Measurements from ENCODE around the gene ITGA2. TPM values are rescaled to one million over a fixed set of nuclear protein-coding genes. Genes with fewer than 3 reads are reported as not detected.
"Not testable (repeated sequence)": the region's sequence is repeated elsewhere in the genome, so short reads cannot be mapped to it uniquely, and the experiment has no call there.

Gene ITGA2
- total RNA-seq, 2 experiments from 2014 or later, result 17.6 to 37.0 TPM

DNA sequence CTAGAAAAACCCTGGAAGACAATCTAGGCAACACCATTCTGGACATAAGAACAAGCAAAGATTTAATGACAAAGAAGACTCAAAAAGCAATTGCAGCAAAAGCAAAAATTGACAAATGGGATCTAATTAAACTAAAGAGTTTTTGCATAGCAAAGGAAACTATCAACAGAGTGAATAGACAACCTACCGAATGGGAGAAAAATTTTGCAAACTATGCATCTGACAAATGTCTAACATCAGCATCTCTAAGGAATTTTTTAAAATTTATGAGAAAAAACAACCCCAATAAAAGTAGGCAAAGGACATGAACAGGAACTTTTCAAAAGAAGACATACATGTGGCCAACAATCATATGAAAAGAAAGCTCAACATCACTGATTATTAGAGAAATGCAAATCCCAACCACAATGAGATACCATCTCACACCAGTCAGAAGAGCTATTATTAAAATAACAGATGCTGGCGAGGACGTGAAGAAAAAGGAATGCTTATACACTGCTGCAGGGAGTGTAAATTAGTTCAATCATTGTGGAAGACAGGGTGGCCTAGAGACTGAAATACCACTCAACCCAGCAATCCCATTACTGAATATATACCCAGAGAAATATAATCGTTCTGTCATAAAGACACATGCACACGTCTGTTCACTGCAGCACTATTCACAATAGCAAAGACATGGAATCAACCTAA lies 116.6 kb downstream of the ITGA2 start:
- no peak for DNase-seq
- H3K36me3 Mint-ChIP-seq, result peaks cover 39% of the 10 kb centered on the region
- no peak overlapping the region for H3K4me3 Mint-ChIP-seq
- CTCF ChIA-PET, result interaction anchor here (1.0 to 4.2 kb wide), 4 partner anchors 8 to 157 kb away, joined by 3 to 25 read pairs (median 4); no protein-coding TSS in a partner anchor
- peaks cover 46% of the 10 kb centered on the region for H3K4me1 Mint-ChIP-seq
- H3K27me3 Mint-ChIP-seq, result no peaks in the 10 kb centered on the region
- H3K9me3 Mint-ChIP-seq (ENCODE audit: low read depth), result no peaks in the 10 kb centered on the region
- no peak overlapping the region for H3K27ac Mint-ChIP-seq
- no peak for ATAC-seq

DNA sequence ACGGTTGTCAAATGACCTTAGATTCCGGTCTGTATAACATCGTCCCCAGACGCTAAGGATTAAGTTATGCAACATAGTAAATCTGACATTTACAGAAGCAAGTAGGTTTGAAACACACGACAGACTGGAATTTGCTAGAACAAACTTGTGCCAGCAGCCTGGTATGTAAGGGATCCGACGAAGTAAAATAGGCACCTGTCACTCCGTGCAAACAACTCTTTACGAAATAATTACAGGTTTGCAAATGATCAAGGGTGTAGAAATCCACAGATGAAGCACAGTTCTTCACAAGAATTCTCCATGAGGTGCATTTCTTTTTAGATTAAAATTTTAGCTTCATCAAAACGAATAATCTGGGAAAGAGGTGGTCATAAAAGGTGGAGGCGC lies 119.9 kb downstream of the ITGA2 start:
- Mint-ChIP-seq H3K9me3 (ENCODE audit: low read depth) (no peaks in the 10 kb centered on the region), H3K27me3 (no peaks in the 10 kb centered on the region), H3K36me3 (peaks cover 33% of the 10 kb centered on the region), H3K4me3 (peak overlapping the region; percentile 91), H3K27ac (peak overlapping the region; percentile 89), H3K4me1 (peaks cover 48% of the 10 kb centered on the region)
- DNase-seq (no peak), ATAC-seq (peak; percentile 2)
- CTCF ChIA-PET, result interaction anchor here (0.9 to 2.2 kb wide), 10 partner anchors 9 to 165 kb away, joined by 3 to 9 read pairs (median 5); no protein-coding TSS in a partner anchor

DNA sequence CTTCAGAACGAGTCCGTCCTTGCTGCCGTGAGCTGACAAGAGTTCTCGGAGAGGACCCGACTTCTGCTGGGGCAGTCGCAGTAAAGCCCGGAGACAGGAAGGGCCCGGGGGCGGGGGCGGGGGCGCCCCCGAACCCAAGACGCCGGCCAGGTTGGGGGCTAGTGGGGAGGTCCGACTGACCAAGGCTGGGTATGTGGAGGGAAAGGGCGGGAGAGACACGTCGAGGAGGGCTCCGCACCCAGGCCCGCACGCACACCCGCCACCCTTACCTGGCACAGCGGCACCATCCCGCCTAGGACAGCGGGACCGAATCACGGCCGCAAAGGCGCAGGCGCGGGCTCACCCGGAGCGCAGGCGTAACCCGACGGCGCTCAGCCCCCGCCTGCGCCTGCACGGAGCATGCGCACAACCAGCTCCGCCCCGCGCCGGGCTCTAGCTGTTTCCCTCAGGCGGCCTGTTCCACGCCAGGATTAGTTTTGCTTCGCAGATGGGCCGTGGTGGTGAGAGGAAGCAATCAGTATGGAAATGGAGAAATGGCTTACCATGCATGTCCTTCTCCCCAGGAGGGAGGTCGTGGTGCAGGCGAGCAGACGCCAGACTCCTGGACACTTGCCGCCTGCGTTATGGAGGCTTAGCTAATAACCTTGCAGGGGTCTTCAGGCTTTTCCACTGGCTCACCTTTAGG lies 120.4 kb downstream of the ITGA2 start, which contains the start of gene MOCS2:
Gene MOCS2 (minus strand): TSS at position 315 of the 685 bp plus-strand sequence. CDS start 2,583 bp downstream, outside the sequence.
- Mint-ChIP-seq H3K4me1 (peaks cover 48% of the 10 kb centered on the region), H3K4me3 (peak within 1 kb of the TSS; percentile 91)

DNA sequence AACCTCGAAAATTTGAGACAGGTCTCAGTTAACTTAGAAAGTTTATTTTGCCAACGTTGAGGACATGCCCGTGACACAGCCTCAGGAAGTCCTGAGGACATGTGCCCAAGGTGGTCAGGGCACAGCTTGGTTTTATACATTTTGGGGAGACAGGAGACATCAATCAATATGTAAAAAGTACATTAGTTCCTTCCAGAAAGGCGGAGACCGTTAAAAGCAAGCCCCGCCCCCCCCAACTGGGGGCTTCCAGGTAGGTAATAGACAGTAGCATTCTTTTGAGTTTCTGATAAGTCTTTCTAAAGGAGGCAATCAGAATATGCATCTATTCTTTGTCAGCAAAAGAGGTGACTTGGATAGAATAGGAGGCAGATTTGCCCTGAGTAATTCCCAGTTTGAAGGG lies 121.0 kb downstream of the ITGA2 start:
- peak; percentile 11 for ATAC-seq
- peak; percentile 42 for DNase-seq

More for the DNA sequence above, 120.4 kb downstream of the ITGA2 start, which contains the start of gene MOCS2:
- Mint-ChIP-seq H3K27me3 (no peaks in the 10 kb centered on the region), H3K27ac (peak within 1 kb of the TSS; percentile 89), H3K36me3 (peaks cover 33% of the 10 kb centered on the region), H3K9me3 (ENCODE audit: low read depth) (no peaks in the 10 kb centered on the region)
- peak; percentile 93 for DNase-seq
- CTCF ChIA-PET, result interaction anchor here (0.7 to 2.2 kb wide), 11 partner anchors 9 to 165 kb away, joined by 3 to 9 read pairs (median 5); no protein-coding TSS in a partner anchor
- peak; percentile 99 for ATAC-seq

DNA sequence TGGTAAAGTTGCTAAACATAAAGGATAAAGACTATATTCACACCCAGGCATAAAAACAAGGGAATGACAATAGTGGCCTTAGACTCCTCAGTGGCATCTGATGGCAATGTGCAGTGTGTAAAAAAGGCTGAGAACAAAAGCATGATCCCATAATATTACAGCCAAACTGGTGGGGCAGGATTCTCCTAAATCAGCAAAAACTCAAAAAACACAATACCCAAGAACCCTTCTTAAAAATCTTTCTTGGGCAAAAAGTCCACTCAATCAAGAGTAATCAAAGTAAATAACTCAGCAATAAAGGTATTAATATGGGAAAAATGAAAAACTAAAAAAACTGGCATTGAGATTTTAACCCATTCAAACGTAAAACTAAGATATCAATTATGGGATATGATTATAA lies 122.0 kb downstream of the ITGA2 start:
- peaks cover 38% of the 10 kb centered on the region for H3K4me1 Mint-ChIP-seq
- no peak for DNase-seq
- CTCF ChIA-PET, result no interaction called here
- ATAC-seq, result no peak
- peaks cover 20% of the 10 kb centered on the region for H3K36me3 Mint-ChIP-seq
- no peaks in the 10 kb centered on the region for H3K27me3 Mint-ChIP-seq
- no peaks in the 10 kb centered on the region for H3K9me3 Mint-ChIP-seq (ENCODE audit: low read depth)
- no peak overlapping the region for H3K27ac Mint-ChIP-seq
- peak overlapping the region; percentile 91 for H3K4me3 Mint-ChIP-seq

More for the DNA sequence above, 121.0 kb downstream of the ITGA2 start:
- Mint-ChIP-seq H3K4me3 (peak overlapping the region; percentile 91), H3K27me3 (no peaks in the 10 kb centered on the region), H3K9me3 (ENCODE audit: low read depth) (no peaks in the 10 kb centered on the region), H3K27ac (peak overlapping the region; percentile 89), H3K36me3 (peaks cover 29% of the 10 kb centered on the region), H3K4me1 (peaks cover 47% of the 10 kb centered on the region)
- CTCF ChIA-PET, result interaction anchor here (0.7 to 2.2 kb wide), 10 partner anchors 10 to 166 kb away, joined by 3 to 9 read pairs (median 5); no protein-coding TSS in a partner anchor

DNA sequence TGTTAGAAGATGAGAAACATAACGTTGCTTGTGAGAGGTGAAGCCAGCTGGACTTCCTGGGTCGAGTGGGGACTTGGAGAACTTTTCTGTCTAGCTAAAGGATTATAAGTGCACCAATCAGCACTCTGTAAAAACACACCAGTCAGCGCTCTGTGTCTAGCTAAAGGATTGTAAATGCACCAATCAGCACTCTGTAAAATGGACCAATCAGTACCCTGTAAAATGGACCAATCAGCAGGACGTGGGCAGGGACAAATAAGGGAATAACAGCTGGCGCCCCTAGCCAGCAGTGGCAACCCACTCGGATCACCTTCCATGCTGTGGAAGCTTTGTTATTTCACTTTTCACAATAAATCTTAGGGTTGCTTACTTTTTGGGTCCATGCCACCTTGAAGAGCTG lies 123.2 kb downstream of the ITGA2 start:
- H3K9me3 Mint-ChIP-seq (ENCODE audit: low read depth); H3K27ac Mint-ChIP-seq; DNase-seq; ATAC-seq; H3K4me3 Mint-ChIP-seq; H3K36me3 Mint-ChIP-seq; H3K27me3 Mint-ChIP-seq: not testable (repeated sequence)
- peaks cover 30% of the 10 kb centered on the region for H3K4me1 Mint-ChIP-seq
- CTCF ChIA-PET, result interaction anchor here (1.7 to 2.0 kb wide), 2 partner anchors 10 to 163 kb away, joined by 5 read pairs; no protein-coding TSS in a partner anchor

DNA sequence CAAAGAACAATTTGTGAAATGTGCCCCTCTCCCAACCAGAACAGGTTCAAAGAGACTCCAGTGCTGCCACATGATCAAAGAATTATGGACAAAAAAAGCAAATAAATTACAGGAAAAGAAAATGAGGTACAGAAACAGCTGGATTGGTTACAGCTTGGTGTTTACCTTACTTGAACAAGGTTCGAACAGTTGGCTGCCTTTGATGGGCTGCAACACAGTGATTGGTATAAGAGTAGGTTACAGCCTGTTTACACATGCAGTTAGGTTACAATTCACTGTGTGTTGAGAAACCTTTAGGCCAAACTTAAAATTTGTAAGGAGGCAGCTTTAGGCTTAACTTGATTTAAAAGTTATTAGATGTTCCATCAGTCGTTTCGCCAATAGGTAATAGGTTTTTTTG lies 123.8 kb downstream of the ITGA2 start:
- H3K27ac Mint-ChIP-seq, result no peak overlapping the region
- no peak overlapping the region for H3K4me3 Mint-ChIP-seq
- peaks cover 24% of the 10 kb centered on the region for H3K4me1 Mint-ChIP-seq
- no peaks in the 10 kb centered on the region for H3K9me3 Mint-ChIP-seq (ENCODE audit: low read depth)
- ATAC-seq (no peak), DNase-seq (no peak)
- no peaks in the 10 kb centered on the region for H3K27me3 Mint-ChIP-seq
- CTCF ChIA-PET, result interaction anchor here (1.7 to 2.0 kb wide), 2 partner anchors 10 to 164 kb away, joined by 5 read pairs; no protein-coding TSS in a partner anchor
- peaks cover 7% of the 10 kb centered on the region for H3K36me3 Mint-ChIP-seq

DNA sequence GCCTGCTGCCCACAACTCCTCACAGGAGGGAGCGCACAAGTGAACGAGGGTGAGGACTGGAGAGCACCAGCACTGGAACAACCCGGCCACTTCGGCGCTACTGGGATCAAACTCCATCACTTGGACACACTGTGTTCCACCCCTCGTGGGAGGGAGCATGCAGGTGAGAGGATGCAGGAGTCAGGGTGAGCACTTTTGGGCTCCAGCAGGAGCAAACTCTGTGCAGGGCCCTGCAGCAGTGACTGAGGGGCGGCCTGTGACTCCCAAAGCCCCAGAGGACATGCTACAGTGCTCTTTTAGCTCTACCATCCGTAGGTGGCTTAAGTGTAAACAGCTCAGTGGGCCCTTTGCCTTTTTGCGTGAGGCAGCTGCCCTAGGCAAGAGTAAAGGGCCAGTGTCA lies 124.8 kb downstream of the ITGA2 start:
- no peaks in the 10 kb centered on the region for H3K27me3 Mint-ChIP-seq
- no peaks in the 10 kb centered on the region for H3K9me3 Mint-ChIP-seq (ENCODE audit: low read depth)
- ATAC-seq (no peak), DNase-seq (no peak)
- H3K27ac Mint-ChIP-seq, result no peak overlapping the region
- CTCF ChIA-PET, result interaction anchor here (2.0 kb wide), 1 partner anchor 9 kb away, joined by 5 read pairs; no protein-coding TSS in a partner anchor
- peaks cover 7% of the 10 kb centered on the region for H3K36me3 Mint-ChIP-seq
- H3K4me1 Mint-ChIP-seq, result peaks cover 17% of the 10 kb centered on the region
- no peak overlapping the region for H3K4me3 Mint-ChIP-seq

DNA sequence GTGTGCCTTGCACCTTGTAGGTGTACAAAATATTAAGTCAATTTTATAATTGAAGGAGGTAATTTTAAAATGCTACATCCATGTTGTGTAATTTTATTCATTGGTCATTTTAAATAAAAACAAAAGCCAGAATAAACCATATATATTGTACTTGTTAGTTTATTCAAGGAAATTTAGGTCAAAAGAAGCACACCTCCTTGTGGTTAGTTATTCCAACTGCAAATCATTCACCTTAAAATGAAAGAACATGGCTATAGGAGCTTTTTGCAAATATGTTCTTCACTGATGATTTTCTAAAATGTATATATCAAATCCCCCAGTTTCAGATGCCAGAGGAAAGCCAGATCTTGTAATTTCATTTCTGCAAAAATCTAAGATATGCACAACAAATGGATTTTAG lies 125.8 kb downstream of the ITGA2 start:
- CTCF ChIA-PET, result interaction anchor here (0.9 kb wide), 1 partner anchor 166 kb away, joined by 7 read pairs; no protein-coding TSS in a partner anchor
- Mint-ChIP-seq H3K36me3 (peaks cover 7% of the 10 kb centered on the region), H3K4me3 (no peak overlapping the region), H3K4me1 (peaks cover 12% of the 10 kb centered on the region), H3K27me3 (no peaks in the 10 kb centered on the region), H3K9me3 (ENCODE audit: low read depth) (no peaks in the 10 kb centered on the region), H3K27ac (no peak overlapping the region)
- DNase-seq (no peak), ATAC-seq (no peak)

DNA sequence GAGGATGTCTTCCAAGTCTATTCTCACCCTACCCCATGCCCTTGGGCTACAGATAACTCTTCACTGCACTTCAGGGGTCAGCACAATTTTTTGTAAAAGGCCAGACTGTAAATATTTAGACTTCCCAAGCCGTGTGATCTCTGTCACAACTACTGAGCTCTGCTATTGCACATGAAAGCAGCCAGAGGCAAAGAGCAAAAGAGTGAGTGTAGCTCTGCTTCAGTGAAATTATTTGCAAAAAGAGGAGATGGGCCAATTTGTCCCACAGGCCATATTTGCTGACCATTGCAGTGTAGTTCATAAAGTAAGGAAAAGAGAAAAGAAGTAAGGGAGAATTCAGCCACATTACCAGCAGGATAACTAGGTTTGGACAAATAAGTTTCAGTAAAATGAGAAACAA lies 127.4 kb downstream of the ITGA2 start:
- no peak overlapping the region for H3K4me3 Mint-ChIP-seq
- no peak overlapping the region for H3K27ac Mint-ChIP-seq
- CTCF ChIA-PET, result no interaction called here
- H3K36me3 Mint-ChIP-seq, result peaks cover 4% of the 10 kb centered on the region
- H3K27me3 Mint-ChIP-seq, result no peaks in the 10 kb centered on the region
- no peak for DNase-seq
- H3K9me3 Mint-ChIP-seq (ENCODE audit: low read depth), result no peaks in the 10 kb centered on the region
- ATAC-seq, result no peak
- H3K4me1 Mint-ChIP-seq, result no peaks in the 10 kb centered on the region

DNA sequence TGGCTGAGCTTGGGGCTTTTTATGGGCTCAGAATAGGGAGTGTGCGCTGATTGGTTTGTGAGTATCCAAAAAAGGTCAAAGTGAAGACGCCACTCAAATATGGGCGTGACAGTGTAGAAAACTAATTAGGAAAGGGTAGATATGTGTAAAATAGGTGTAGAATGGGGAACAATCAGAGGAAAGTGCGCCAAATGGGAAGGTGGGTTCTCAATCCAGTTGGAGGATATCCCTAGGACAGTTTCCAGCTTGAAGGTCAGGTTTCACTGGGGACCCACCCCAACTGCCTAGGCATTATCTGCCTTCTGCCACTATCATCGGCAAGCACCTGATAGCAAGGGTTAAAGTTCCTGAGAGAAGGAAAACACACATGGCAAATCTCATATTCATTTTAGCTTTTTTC lies 129.7 kb downstream of the ITGA2 start:
- H3K9me3 Mint-ChIP-seq (ENCODE audit: low read depth), result no peaks in the 10 kb centered on the region
- no peak for ATAC-seq

DNA sequence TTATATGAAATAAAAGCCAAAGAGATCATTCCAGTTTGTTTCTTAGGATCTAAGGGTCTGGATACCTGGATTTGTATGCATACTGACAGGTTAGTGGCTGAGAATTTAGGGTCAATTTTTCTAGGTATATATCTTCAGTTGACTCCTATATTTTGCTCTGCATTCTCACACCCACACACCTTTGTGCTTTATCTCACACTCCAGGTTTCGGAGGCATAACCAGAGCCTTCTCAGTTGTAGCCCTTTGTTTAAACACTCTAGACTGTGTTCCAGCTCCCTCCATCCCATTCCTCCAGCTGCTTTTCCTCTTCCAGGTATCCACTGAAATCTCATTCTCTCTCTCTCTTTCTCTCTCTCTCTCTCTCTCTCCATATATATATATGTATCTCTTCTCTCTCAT lies 131.0 kb downstream of the ITGA2 start:
- ATAC-seq, result no peak
- Mint-ChIP-seq H3K4me1 (peaks cover 3% of the 10 kb centered on the region), H3K27ac (no peak overlapping the region), H3K9me3 (ENCODE audit: low read depth) (no peaks in the 10 kb centered on the region), H3K4me3 (no peak overlapping the region), H3K27me3 (no peaks in the 10 kb centered on the region), H3K36me3 (no peaks in the 10 kb centered on the region)
- no peak for DNase-seq
- CTCF ChIA-PET, result interaction anchor here (1.6 kb wide), 1 partner anchor 20 kb away, joined by 3 read pairs; no protein-coding TSS in a partner anchor

More for the DNA sequence above, 129.7 kb downstream of the ITGA2 start:
- H3K4me1 Mint-ChIP-seq, result peaks cover 3% of the 10 kb centered on the region
- no peaks in the 10 kb centered on the region for H3K27me3 Mint-ChIP-seq
- no peak for DNase-seq
- H3K27ac Mint-ChIP-seq, result no peak overlapping the region
- H3K36me3 Mint-ChIP-seq, result no peaks in the 10 kb centered on the region
- CTCF ChIA-PET, result interaction anchor here (1.1 kb wide), 1 partner anchor 359 kb away, joined by 3 read pairs; no protein-coding TSS in a partner anchor
- H3K4me3 Mint-ChIP-seq, result no peak overlapping the region

DNA sequence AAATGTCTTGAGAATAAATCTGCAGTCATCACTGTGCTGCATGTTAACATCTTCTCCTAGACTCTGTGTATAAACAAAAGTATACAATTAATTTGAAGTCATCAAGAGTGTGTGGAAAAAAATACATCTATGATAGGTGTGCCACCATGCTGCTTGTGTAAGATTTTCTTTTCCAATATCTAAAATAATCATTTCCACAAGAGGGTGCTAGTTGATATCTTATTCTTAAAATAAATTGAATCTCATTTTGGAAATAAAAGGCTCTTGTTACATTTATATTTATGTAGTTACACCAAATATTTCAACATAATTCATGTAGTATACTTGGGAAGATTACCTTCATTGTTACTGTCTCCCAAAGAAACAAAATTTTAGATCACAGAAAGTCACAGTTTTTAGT lies 134.6 kb downstream of the ITGA2 start:
- H3K9me3 Mint-ChIP-seq (ENCODE audit: low read depth), result no peaks in the 10 kb centered on the region
- no peaks in the 10 kb centered on the region for H3K27me3 Mint-ChIP-seq

More for the DNA sequence above, 134.6 kb downstream of the ITGA2 start:
- Mint-ChIP-seq H3K4me3 (no peak overlapping the region), H3K27ac (no peak overlapping the region), H3K4me1 (peaks cover 3% of the 10 kb centered on the region), H3K36me3 (no peaks in the 10 kb centered on the region)
- no peak for ATAC-seq
- CTCF ChIA-PET, result interaction anchor here (1.0 to 2.2 kb wide), 3 partner anchors 11 to 175 kb away, joined by 3 to 5 read pairs (median 4); no protein-coding TSS in a partner anchor
- DNase-seq, result no peak
